Middle frontal gyrus (tissue), 1 donor: ENCODE measurements around the gene ISOC2.
"Not testable (repeated sequence)": the region's sequence is repeated elsewhere in the genome, so short reads cannot be mapped to it uniquely, and the experiment has no call there.

ENCODE experiments used
- DNase-seq: peaks from one replicate; pipeline ENCODE4 v3.0.0-alpha.2; 2015; ENCODE audit warnings: low spot score; ENCODE audit errors: extremely low spot score

Gene ISOC2

DNA sequence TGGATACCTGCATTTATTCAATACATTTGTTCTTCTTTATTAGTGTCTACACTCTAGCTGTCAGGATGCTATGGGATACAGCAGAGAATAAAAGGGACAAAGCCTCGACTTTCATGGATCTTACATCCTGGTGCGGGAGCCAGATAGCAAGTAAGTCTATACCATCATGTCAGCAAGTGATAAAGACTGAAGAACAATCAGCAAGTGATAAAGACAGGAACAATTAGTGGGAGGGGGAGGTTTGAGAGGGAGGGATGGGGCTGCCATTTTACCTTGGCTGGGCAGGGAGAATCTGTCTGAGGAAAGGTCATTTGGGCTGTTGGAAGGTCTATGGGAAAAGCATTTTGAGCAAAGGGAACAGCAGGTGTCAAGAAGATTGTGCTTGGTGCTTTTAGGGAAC, 51.3 kb downstream of the ISOC2 start:
- no peak for DNase-seq

DNA sequence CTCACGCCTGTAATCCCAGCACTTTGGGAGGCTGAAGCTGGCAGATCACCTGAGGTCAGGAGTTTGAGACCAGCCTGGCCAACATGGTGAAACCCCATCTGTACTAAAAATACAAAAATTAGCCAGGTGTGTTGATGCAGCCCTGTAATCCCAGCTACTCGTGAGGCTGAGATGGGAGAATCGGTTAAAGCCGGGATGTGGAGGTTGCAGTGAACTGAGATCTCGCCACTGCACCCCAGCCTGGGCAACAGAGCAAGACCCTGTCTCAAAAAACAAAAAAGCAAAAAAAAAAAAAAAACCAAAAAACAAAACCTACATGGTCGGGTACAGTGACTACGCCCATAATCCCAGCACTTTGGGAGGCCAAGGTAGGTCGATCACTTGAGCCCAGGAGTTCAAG, 52.3 kb downstream of the ISOC2 start:
- not testable (repeated sequence) for DNase-seq

DNA sequence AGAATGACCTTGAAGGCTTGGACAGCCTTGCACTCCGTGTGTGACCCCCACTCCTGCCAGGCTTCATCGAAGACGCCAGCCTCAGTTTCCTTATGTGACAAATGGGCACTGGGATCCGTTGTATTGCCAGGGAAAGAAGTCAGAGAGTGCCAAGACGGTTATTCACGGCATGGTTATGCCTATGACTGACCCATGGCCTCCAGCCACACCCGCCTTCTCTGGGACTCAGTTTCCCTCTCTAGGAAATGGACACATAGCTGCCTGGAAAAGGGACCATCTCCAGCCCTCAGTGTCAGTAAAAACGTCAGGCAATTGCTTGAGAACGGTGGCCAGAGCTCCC, 52.9 kb downstream of the ISOC2 start:
- DNase-seq = no peak

DNA sequence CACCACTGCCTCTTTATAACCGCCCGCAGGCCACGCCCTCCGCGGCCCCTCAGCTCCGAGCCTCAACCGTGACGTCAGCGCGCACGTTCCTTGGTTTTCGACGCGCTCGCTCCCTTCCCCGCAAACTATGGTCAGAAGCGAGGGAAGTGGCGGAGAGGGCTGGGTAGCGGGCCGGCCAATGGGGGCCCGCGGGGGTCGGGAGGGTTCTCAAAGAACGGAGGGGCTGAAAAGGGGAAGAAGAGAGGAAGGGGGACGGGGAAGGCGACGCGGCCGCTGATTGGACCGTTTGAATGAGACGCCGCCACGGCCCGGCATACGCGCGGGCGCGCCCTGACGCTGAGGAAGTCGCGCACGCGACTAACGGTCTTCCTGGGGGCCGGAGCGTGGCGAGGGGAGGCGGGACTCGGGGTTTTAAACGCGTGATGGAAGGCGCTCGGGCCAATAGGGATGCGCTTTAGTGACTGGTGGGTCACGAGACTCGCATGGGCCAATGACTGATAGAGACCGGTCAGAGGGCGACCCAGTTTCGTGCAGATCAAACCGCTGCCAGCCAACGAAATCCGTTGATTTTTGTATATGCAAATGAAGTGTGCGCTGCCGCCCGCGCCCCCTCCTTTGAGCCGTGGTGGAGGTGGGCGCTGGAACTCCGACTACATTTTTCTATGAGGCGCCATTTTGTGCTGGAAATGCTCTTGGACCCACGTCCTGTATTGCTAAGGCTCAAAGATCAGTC, 53.5 kb downstream of the ISOC2 start:
- DNase-seq = peak; percentile 99

DNA sequence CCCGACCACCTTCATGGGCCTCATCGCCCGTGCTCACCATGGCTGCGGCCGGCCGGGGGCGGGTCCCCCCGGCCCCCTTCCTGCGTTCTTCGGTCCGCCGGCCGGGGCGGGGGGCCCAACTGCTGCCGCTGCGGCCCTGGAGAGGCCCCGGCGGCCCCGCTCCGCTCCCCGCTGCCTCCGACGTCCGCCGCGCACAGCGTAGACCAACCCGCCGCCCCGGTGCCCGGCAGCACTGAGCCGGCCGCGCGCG, 54.0 kb downstream of the ISOC2 start, which contains the start of gene UBE2S:
UBE2S (minus strand) TSS at position 239 of the 250 bp plus-strand sequence; CDS start at position 40, 199 bp downstream.
- DNase-seq = not testable (repeated sequence)

DNA sequence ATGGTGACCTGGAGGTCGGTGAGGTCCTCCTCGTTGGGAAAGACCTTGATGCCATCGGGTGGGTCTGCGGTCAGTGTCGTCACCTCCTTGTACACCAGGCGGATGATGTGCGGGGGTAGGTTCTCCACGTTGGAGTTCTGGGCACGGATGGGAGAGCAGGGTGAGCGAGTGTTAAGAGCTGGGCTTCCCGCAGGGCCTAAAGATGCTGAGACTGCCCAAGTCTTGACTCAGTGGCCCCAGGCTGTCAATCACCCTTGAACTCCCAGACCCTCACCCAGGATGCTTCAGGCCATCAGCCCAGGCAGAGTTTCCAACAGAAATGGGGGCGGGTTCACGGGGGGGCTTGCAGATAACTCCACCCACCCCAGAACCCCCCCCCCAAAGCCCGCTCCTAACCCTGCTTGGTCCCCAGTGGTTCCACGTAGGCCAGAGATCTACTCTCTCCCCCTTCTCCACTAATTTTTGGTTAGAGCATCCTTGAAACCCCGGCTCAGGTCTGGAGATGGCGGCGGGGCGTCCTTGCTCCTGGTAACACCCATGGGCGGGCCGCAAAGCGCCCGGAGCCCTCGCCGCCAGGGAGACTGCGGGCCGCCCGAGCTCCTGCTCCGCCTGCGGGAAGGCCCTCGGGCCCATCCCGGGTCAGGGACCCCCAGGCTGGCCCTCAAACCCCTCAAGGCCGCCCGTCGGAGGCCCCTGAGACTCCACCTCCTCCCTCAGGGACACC, 54.5 kb downstream of the ISOC2 start:
- no peak for DNase-seq

DNA sequence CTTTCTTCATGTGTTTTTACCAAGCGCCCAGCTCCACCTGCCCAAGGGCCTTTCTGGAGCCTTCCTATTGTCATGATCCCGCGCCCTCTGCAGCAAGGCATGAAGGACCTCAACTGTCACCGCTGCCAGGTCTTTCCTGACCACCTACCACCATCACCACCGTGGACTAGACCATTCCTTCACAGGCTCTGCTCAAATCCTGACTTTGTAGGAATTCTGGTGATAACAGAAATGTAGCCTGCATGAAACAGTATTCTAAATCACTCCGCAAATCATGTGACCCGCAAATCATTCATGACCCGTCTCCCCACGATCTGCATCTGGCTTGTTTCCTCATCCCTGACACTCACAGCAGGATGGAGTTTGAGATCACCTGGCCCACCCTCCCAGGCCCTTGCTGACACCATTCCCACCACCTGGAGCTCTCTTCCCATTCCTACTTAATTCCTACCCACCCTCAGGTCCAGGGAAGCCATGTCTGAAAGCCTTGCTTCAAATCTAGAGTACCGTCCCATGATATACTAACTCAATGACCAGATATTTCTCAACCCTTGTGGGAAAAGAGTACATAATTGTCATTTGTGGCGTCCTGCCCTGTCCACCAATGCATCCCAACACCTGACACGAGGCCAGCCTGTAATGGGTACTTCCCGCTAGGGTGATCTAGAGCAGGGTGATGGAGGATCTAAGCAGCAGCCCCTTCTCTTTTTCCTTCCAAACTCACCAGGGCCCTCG, 55.2 kb downstream of the ISOC2 start:
- DNase-seq = no peak

DNA sequence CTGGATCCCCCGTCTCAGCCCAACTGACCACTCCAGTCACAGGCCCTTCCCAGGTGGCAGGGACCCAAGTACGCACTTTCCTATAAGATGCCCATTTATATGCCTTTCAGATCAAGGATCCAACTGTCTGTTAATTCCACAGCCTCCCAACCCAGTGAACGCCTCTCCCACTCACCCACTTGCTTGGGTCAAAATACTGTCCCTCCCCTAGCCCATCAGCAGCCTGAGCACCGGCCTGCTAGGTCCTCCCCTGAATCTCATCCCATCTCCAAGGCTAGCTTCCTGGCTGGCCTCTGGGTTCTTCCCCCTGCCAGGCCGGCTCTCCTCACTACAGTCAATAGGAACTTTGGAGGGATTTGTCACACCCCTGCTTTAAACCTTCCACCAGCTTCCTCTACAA, 55.8 kb downstream of the ISOC2 start:
- no peak for DNase-seq
